IPS-11a (cell line): ENCODE data around the gene GRIK3.
"Not testable (repeated sequence)": the region's sequence is repeated elsewhere in the genome, so short reads cannot be mapped to it uniquely, and the experiment has no call there.

Experiments used
- H3K4me3 ChIP-seq: one replicate; pipeline ENCODE4 v1.5.1; 2013; ENCODE audit warnings: low read depth, low read length, control low read depth

GRIK3 gene

DNA sequence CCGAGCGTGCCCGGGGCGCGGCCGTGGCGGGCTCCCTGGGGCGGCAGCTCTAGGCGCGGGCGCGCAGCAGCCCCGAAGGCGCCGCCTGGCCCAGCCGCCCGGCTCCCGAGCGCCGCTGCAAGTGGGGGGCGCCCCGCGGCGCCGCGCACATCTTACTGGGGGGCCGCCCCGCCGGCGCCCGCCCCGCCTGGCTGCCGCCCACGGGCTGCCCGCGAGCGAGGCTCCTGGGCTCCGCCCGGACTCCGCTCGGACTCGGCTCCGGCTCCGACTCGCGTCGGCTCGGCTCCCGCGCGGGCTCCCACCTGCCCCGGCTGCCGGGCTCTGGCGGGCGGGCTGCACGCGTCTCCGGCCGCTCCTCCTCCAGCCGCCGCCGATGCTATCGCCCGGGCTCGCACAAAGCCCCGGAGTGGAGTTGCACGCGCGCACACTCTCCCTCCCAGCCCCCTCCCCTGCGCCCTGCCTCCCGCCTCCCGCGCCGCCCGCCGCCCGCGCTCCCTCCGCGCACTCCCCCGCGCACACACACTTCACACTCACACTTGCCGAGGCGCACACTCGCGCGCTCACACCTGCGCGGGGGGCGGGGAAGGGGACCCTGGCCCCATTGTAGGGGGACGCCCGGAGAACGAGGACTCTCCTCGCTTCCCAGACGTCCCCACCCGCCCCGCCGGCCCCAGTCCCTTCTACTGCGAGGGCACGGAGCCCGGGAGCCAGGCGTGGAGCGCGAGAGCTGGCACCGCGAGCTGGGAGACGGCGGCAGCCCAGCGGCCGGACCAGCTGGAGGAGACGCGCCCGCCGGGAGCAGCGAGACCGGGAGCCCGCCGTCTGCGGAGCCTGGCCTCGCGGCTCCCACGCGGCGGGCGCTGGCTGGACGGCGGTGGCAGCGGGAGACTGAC lies at the start of gene GRIK3:
Gene GRIK3, minus strand, starts transcription at position 395 of the 893 bp plus-strand sequence. CDS start 407 bp downstream, outside the sequence.
- peak within 1 kb of the TSS; percentile 24 for H3K4me3 ChIP-seq

DNA sequence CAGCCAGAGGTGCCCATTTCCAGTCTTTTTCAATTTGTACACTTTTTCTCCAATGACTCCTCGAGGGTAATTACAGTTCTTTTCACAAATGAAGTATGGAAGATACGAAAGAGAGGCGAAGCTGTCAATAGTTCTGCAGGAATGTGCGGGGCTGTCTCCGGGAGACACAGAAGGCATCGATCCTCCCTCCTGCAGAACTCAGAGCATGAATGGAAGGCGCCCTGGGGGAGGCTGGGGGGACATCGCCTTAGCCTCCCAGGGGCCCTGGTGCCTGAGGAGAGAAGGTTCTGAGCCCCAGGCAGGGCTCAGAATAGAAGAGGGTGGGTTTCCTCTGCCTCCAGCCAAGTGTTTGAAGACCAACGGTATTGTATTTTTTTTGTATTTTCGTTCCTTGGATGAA lies 49.7 kb upstream of the GRIK3 start:
- H3K4me3 ChIP-seq = no peak overlapping the region

GRCh38 chr1:37083603-37084002 lies 49.3 kb upstream of the GRIK3 start:
- H3K4me3 ChIP-seq = no peak overlapping the region

- not testable (repeated sequence) for H3K4me3 ChIP-seq
These were observed 46.1 kb upstream of the GRIK3 start for GRCh38 chr1:37080296-37080986.

DNA sequence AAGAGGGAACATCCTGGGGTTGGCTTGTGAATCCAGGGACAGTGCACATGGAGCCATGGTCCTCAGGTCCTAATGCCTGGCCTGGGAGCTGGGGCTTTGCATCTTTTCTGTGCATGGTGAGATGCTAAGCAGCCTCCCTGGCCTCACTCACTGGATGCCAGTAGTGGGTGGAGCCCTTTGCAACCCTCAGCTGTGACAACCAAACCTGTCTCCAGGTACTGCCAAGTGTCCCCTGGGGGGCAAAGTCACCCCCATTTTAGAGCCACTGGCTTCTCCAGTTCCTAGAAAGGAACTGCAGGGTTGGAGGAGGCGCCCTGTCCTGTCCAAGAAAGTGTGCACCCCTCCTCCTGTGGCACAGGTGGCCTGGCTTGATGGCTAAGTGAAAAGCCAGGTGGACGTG lies 44.6 kb upstream of the GRIK3 start:
- no peak overlapping the region for H3K4me3 ChIP-seq

DNA sequence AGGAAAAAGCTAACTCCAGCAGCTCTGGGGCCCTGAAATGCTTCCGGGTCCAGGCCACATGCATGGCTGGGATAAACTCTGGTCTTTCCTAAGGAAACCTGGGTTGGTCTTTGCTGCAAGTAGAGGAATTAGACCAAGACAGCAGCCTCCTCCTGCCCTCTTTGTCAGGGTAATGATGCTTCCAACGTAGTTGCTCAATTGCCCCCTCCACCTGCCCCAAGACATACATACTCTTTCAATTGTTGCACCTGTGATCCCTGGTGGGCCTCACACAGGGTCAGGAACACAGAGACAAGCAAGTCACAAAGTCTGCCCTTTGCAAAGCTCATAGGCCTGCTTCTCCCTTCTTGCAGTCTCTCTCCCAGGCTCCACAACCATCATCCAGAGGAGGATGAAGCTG lies 41.9 kb upstream of the GRIK3 start:
- no peak overlapping the region for H3K4me3 ChIP-seq

- H3K4me3 ChIP-seq = no peak overlapping the region
These were observed 39.6 kb upstream of the GRIK3 start for GRCh38 chr1:37073854-37074379.

DNA sequence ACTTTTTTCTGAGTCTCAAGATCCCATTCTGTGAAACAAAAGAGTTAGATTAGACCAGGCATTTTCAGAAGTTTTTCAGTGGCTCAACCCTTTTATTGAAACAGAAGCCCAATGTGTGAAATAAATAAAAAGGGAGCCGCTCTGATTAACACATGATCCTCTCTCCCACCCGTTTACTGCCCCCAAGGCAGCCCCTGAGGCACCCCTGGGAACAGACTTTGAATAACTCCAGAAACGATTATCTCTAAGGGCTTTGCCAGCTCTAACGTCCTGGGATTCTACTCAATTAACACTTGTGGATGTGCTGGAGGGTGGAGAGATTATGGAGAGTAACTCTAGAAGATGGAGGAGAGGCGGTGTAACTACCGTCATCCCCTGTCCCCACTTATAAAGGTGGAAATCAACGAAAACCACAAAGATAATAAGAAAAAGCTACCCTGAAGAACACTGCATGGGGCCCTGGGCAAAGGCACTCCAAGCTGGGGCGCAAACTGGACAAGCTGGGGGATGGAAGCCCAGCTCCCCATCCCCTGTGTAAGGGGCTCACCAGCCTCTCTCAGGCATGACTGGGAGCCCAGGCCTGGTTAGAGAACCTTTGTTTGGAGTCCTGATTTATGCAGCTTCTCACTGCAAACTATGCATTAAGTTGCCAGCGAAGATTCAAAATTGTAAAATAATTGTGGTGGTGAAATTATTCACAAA lies 39.0 kb upstream of the GRIK3 start:
- no peak overlapping the region for H3K4me3 ChIP-seq

DNA sequence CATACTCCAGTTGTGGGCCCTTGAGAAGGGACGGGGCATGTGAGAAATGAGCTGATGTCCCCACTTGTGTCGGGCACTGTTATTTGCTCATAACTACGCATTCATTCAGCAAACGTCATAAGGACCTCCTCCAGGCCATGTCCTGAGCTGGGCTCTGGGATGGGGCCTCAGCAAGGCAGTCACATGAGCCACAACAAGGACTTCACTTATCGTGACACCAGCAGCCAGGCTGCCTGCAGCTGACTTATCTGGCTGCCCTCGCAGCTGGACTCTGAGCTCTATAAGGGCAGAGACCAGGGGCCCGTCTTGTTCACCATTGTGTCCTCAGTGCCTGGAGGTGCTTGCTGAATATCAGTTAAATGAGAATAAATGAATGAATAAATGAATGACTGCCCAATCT lies 37.5 kb upstream of the GRIK3 start:
- no peak overlapping the region for H3K4me3 ChIP-seq

- no peak overlapping the region for H3K4me3 ChIP-seq
These were observed 35.8 kb upstream of the GRIK3 start for GRCh38 chr1:37070126-37070525.

DNA sequence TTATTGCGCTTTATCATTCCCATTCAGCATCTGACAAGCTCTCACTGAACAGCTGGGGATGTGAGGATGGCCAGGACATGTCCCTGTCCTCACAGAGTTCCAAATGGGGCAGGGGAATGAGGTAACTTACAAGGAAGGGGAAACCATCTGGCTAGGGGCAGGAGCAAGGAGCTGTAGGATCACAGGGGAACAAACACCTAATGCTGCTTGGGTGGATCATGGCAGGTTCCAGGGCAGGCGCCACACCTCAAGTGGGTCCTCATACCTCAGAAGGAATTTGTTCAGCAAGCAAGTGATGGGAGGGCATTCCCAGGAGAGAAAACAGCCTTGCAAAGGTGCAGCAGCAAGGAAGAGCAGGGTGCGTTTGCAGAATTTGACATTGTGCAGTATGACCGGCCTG lies 35.1 kb upstream of the GRIK3 start:
- H3K4me3 ChIP-seq = no peak overlapping the region

- H3K4me3 ChIP-seq = no peak overlapping the region
These were observed 34.6 kb upstream of the GRIK3 start for GRCh38 chr1:37068897-37069296.

DNA sequence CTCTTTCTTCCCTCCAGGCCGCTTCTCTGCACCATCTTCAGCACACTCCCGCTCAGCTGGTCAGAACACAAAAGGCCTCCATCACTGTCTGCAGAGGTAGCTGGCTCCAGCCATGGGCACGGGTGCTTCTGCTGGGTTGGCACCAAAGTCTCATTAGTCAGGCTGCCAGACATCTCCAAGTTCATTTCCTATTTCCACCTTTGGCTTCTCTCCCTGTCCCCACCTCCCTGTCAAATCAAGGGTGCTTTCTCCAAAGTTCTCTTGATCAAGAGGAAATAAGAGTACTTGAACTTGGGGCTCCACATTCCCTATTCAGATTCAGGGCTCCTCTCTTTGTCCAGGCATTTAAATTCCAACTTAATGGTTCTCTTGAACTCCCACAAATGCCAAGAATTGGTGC lies 33.9 kb upstream of the GRIK3 start:
- H3K4me3 ChIP-seq = no peak overlapping the region

- H3K4me3 ChIP-seq = no peak overlapping the region
These were observed 29.7 kb upstream of the GRIK3 start for GRCh38 chr1:37064039-37064438.

- no peak overlapping the region for H3K4me3 ChIP-seq
These were observed 25.0 kb upstream of the GRIK3 start for GRCh38 chr1:37059346-37059745.

DNA sequence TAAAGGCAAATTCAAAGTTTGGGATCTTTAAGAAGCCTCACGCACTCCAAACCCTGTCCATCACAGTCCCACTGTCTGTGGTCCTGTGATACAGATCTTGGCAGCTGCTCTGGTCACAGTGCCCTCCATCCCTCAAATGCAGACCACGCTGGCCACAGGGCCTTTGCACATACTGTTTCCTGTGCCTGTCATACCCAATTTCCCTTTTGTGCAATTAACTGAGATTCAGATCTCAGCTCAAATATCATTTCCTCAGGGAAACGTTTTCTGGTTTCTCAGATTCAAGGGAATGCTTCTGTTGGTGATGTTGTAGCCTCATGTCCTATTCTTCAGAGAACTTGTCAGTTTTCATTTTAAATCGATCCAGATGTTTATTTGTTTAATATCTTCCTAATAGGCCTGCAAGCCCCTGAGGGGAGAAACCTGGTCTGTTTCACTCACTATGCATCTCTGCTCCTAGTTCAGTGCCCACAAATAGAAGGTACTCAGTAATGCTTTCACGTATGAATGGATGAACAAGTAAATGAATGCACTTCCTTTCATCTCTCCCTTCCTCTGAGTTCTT lies 24.2 kb upstream of the GRIK3 start:
- H3K4me3 ChIP-seq = no peak overlapping the region

- no peak overlapping the region for H3K4me3 ChIP-seq
These were observed 22.0 kb upstream of the GRIK3 start for GRCh38 chr1:37056325-37056724.

GRCh38 chr1:37055631-37056030 lies 21.3 kb upstream of the GRIK3 start:
- H3K4me3 ChIP-seq = no peak overlapping the region

DNA sequence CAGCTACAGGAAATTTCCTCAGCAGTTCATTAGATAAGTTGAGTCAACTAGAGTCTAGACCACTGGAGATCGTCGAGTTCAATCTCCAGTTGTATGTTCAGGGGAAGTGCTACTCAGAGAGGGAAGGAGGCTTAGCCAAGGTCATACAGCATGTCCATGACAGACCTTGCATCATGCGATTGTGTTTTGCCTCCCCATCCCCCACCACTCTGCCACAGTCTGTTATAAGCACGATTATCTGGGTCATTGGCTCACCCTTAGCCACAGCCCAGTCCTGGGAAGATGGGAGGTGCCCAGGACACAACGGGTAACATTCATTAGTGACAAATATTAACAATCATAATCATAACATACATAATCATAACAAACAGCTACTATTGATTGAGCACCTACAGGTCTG lies 18.9 kb upstream of the GRIK3 start:
- no peak overlapping the region for H3K4me3 ChIP-seq

- no peak overlapping the region for H3K4me3 ChIP-seq
These were observed 17.8 kb upstream of the GRIK3 start for GRCh38 chr1:37052120-37052519.

GRCh38 chr1:37051346-37051745 lies 17.0 kb upstream of the GRIK3 start:
- H3K4me3 ChIP-seq = no peak overlapping the region
